Measurements from ENCODE around the gene MAP2K1. TPM values are rescaled to one million over a fixed set of nuclear protein-coding genes. Genes with fewer than 3 reads are reported as not detected.

MAP2K1 gene
- total and polyA plus RNA-seq, 2 donors from 2014 or later: 33.1 to 49.4 TPM

DNA sequence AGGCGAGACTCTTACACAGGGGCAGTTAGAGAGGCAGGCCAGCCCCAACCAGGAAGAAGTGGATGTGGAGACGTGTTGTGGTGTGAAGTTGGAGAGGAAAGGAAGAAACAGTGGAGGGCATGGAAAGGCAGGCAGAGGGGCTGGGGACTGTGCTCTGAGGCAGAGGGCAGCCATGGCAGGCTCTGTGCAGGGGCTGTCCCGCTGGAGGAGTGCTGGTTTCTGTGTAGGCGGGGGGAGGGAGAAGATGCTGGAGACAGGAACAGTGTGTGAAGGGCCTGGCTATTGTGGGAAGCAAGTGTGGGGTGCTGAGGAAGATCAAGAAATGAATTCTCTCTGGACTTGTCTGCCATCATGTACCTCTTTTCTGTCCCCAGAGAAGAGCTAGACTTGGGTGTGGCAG, 89.8 kb downstream of the MAP2K1 start:
- Histone ChIP-seq H3K36me3 (ENCODE audit: control insufficient read depth in 2 of 3, insufficient read depth in 3 of 3, low read length in 3 of 3) (no peaks in the 10 kb centered on the region), H3K27me3 (ENCODE audit: control insufficient read depth, insufficient read depth, low read length) (no peaks in the 10 kb centered on the region), H3K4me1 (ENCODE audit: control insufficient read depth in 2 of 3, insufficient read depth in 2 of 3, low read depth in 1 of 3, low read length in 3 of 3) (no peaks in the 10 kb centered on the region), H3K9ac (ENCODE audit: low read length in 3 of 3) (no peak overlapping the region), H3K27ac (ENCODE audit: low read depth in 2 of 2, low read length in 2 of 2) (no peak overlapping the region), H3K4me3 (ENCODE audit: low read length in 3 of 3) (no peak overlapping the region), H3K9me3 (ENCODE audit: control insufficient read depth in 2 of 3, insufficient read depth in 1 of 3, low read length in 3 of 3) (no peaks in the 10 kb centered on the region)
- TF ChIP-seq, protein P1, sequence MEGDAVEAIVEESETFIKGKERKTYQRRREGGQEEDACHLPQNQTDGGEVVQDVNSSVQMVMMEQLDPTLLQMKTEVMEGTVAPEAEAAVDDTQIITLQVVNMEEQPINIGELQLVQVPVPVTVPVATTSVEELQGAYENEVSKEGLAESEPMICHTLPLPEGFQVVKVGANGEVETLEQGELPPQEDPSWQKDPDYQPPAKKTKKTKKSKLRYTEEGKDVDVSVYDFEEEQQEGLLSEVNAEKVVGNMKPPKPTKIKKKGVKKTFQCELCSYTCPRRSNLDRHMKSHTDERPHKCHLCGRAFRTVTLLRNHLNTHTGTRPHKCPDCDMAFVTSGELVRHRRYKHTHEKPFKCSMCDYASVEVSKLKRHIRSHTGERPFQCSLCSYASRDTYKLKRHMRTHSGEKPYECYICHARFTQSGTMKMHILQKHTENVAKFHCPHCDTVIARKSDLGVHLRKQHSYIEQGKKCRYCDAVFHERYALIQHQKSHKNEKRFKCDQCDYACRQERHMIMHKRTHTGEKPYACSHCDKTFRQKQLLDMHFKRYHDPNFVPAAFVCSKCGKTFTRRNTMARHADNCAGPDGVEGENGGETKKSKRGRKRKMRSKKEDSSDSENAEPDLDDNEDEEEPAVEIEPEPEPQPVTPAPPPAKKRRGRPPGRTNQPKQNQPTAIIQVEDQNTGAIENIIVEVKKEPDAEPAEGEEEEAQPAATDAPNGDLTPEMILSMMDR (IDR thresholded peaks at IDR 0.05; ENCODE audit: borderline replicate concordance, extremely low read depth, insufficient read depth): no peak
- DNase-seq (no peak), FAIRE-seq (no peak)
- intact Hi-C loops (cut with DNase I): no loop called here

DNA sequence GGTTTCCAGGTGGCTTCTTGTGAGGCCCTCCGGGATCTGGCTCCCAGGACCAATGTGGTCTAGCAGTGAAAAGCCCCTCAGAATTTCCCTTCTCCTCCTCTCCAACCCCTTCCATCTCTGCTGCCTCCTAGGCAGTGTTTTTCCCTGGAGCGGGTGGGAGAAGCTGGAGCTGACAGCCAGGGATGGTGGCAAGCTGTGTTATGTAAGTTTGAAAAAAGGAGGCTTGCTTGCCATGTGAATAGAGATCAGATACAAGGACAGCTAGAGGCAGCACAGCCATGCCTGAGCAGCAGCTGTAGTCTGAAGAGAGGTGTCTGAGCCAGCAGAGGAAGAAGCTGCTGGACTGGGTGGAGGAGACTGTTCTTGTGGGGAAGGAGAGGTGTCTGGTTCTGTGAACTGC, 90.3 kb downstream of the MAP2K1 start:
- H3K9ac ChIP-seq (ENCODE audit: low read length in 3 of 3): no peak overlapping the region
- no peak overlapping the region for H3K27ac ChIP-seq (ENCODE audit: low read depth in 2 of 2, low read length in 2 of 2)
- no peak for FAIRE-seq
- no peaks in the 10 kb centered on the region for H3K4me1 ChIP-seq (ENCODE audit: control insufficient read depth in 2 of 3, insufficient read depth in 2 of 3, low read depth in 1 of 3, low read length in 3 of 3)
- TF ChIP-seq, protein P1 (IDR thresholded peaks at IDR 0.05; ENCODE audit: borderline replicate concordance, extremely low read depth, insufficient read depth): no peak
- H3K4me3 ChIP-seq (ENCODE audit: low read length in 3 of 3): no peak overlapping the region
- intact Hi-C loops (cut with DNase I): no loop called here
- H3K27me3 ChIP-seq (ENCODE audit: control insufficient read depth, insufficient read depth, low read length): no peaks in the 10 kb centered on the region
- no peaks in the 10 kb centered on the region for H3K9me3 ChIP-seq (ENCODE audit: control insufficient read depth in 2 of 3, insufficient read depth in 1 of 3, low read length in 3 of 3)
- no peak for DNase-seq
- peaks cover 0 to 2% (median under 1%) of the 10 kb centered on the region in 3 donors for H3K36me3 ChIP-seq (ENCODE audit: control insufficient read depth in 2 of 3, insufficient read depth in 3 of 3, low read length in 3 of 3)

DNA sequence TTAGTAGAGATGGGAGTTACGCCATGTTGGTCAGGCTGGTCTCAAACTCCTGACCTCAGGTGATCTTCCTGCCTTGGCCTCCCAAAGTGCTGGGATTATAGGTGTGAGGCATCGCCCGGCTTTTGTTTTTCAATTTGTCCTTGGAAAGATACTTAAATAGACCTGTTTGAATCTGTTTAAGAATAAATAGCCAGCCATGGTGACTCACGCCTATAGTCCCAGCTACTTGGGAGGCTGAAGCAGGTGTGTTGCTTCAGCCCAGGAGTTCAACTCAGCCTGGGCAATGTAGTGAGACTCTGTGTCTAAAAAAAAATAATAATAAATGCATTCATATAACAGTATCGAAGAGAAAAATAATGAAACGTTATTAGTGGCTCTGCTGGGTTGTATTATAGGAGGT, 93.6 kb downstream of the MAP2K1 start:
- Histone ChIP-seq H3K4me1 (ENCODE audit: control insufficient read depth in 2 of 3, insufficient read depth in 2 of 3, low read depth in 1 of 3, low read length in 3 of 3) (peaks cover 0 to 2% (median 0%) of the 10 kb centered on the region in 3 donors), H3K9me3 (ENCODE audit: control insufficient read depth in 2 of 3, insufficient read depth in 1 of 3, low read length in 3 of 3) (no peaks in the 10 kb centered on the region), H3K27ac (ENCODE audit: low read depth in 2 of 2, low read length in 2 of 2) (no peak overlapping the region), H3K36me3 (ENCODE audit: control insufficient read depth in 2 of 3, insufficient read depth in 3 of 3, low read length in 3 of 3) (peaks cover 0 to 4% (median 2%) of the 10 kb centered on the region in 3 donors), H3K4me3 (ENCODE audit: low read length in 3 of 3) (no peak overlapping the region), H3K27me3 (ENCODE audit: control insufficient read depth, insufficient read depth, low read length) (no peaks in the 10 kb centered on the region), H3K9ac (ENCODE audit: low read length in 3 of 3) (no peak overlapping the region)
- FAIRE-seq: no peak
- TF ChIP-seq, protein P1 (IDR thresholded peaks at IDR 0.05; ENCODE audit: borderline replicate concordance, extremely low read depth, insufficient read depth): no peak
- DNase-seq: no peak
- intact Hi-C loops (cut with DNase I): no loop called here

Data from kidney (tissue), 14 donors.